Right lung (tissue), 5 donors: ENCODE measurements around the gene PPP2R2C. TPM values are rescaled to one million over a fixed set of nuclear protein-coding genes. Genes with fewer than 3 reads are reported as not detected.

Source experiments
- DNase-seq, 2 donors: peaks; one replicate each; pipeline ENCODE4 v3.0.0-alpha.2; 2013
- polyA plus RNA-seq, 5 donors: library from polyadenylated mRNA; unstranded; fragments of 120-200 nt; gene quantifications; one replicate each; pipeline versions ENCODE4 v1.2.1 to v1.2.3, GENCODE V29; 2013; ENCODE audit warnings: inconsistent platforms in 1 of 5, low replicate concordance in 1 of 5; ENCODE audit not compliant: insufficient read length in 5 of 5, insufficient read depth in 1 of 5

Gene PPP2R2C
- polyA plus RNA-seq, 5 donors = 0.22 to 0.53 (median 0.28) TPM

- no peak for DNase-seq
Measured at GRCh38 chr4:6383009-6383404, 89.4 kb downstream of the PPP2R2C start.

GRCh38 chr4:6381571-6382123 is 90.8 kb downstream of the PPP2R2C start:
- DNase-seq = no peak

- DNase-seq = no peak
Measured at GRCh38 chr4:6380746-6381410, 91.5 kb downstream of the PPP2R2C start.

GRCh38 chr4:6379767-6380745 is 92.4 kb downstream of the PPP2R2C start:
- DNase-seq = no peak

GRCh38 chr4:6378493-6379445 is 93.6 kb downstream of the PPP2R2C start:
- no peak for DNase-seq

GRCh38 chr4:6377626-6378492 is 94.6 kb downstream of the PPP2R2C start:
- DNase-seq = no peak

- no peak for DNase-seq
Measured at GRCh38 chr4:6375620-6376295, 96.7 kb downstream of the PPP2R2C start.

GRCh38 chr4:6374575-6374974 is 97.8 kb downstream of the PPP2R2C start:
- no peak for DNase-seq

- DNase-seq = no peak
Measured at GRCh38 chr4:6373541-6374410, 98.6 kb downstream of the PPP2R2C start.

GRCh38 chr4:6372649-6373525 is 99.5 kb downstream of the PPP2R2C start:
- DNase-seq = no peak

GRCh38 chr4:6371812-6372211 is 100.6 kb downstream of the PPP2R2C start:
- no peak for DNase-seq

- DNase-seq = no peak
Measured at GRCh38 chr4:6371271-6371670, 101.1 kb downstream of the PPP2R2C start.

GRCh38 chr4:6369924-6370645 is 102.3 kb downstream of the PPP2R2C start:
- DNase-seq = no peak

- DNase-seq = no peak
Measured at GRCh38 chr4:6369511-6369910, 102.9 kb downstream of the PPP2R2C start.

GRCh38 chr4:6369035-6369434 is 103.4 kb downstream of the PPP2R2C start:
- DNase-seq = no peak

- no peak for DNase-seq
Measured at GRCh38 chr4:6368601-6369000, 103.8 kb downstream of the PPP2R2C start.

GRCh38 chr4:6368096-6368495 is 104.3 kb downstream of the PPP2R2C start:
- no peak for DNase-seq
